HL-60 (cell line): ENCODE results near the gene NEK11.
A peak's percentile ranks its signal among the peaks of the same experiment; 100 is the strongest.

Experiments
- POLR2AphosphoS5 ChIP-seq: IDR thresholded peaks from 2 replicates; pipeline ENCODE4 v1.6.1; 2012; ENCODE audit warnings: low read depth
- TF ChIP-seq, protein P1 (sequence below): IDR thresholded peaks from one replicate; pipeline ENCODE4 v1.5.1; 2011; ENCODE audit warnings: low read length, control low read depth, inconsistent platforms; ENCODE audit not compliant: insufficient read depth

DNA sequence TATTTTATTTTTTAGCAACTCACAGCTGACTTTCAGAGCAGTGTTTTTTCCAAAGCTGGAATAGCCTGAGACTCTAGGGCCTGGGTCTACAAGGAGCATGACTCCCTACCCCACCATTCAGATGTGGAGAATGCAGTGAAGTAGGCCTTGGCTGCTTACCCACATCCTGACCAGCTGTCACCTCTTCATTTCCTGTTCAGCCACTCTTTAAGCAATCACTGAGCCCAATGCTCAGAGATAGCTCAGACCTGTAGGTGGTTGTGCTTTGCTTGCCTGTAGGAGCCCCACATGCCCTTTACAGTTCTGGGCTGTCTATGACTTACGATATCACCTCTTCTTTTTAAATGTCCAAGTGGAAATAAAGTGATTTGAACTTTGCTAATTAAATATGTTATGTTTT, 148.1 kb downstream of the NEK11 start:
- peak; percentile 36; the same call in 1 of the 2 replicates for TF ChIP-seq POLR2AphosphoS5
- TF ChIP-seq, protein P1, sequence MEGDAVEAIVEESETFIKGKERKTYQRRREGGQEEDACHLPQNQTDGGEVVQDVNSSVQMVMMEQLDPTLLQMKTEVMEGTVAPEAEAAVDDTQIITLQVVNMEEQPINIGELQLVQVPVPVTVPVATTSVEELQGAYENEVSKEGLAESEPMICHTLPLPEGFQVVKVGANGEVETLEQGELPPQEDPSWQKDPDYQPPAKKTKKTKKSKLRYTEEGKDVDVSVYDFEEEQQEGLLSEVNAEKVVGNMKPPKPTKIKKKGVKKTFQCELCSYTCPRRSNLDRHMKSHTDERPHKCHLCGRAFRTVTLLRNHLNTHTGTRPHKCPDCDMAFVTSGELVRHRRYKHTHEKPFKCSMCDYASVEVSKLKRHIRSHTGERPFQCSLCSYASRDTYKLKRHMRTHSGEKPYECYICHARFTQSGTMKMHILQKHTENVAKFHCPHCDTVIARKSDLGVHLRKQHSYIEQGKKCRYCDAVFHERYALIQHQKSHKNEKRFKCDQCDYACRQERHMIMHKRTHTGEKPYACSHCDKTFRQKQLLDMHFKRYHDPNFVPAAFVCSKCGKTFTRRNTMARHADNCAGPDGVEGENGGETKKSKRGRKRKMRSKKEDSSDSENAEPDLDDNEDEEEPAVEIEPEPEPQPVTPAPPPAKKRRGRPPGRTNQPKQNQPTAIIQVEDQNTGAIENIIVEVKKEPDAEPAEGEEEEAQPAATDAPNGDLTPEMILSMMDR = no peak
